H1 (cell line): ENCODE data around the gene IGF2R.

ENCODE experiments used
- CEBPB ChIP-seq: IDR thresholded peaks from 2 replicates; pipeline ENCODE4 v1.6.1; 2012; ENCODE audit warnings: low read depth, low read length
- CHD1 ChIP-seq: IDR thresholded peaks from 2 replicates; pipeline ENCODE4 v1.6.1; 2012; ENCODE audit warnings: low read depth, low read length, improper control_type of control experiment
- NANOG ChIP-seq: IDR thresholded peaks from 2 replicates; pipeline ENCODE4 v1.6.1; 2011; ENCODE audit warnings: low read length, low read depth, mild to moderate bottlenecking, inconsistent platforms; ENCODE audit not compliant: insufficient read depth, poor library complexity, severe bottlenecking

GRCh38 chr6:159945801-159946392, 23.0 kb upstream of the IGF2R start:
- TF ChIP-seq CEBPB (no peak), NANOG (no peak), CHD1 (no peak)
